ACC112 (cell line): ENCODE data around the gene CTBP2.

Experiments
- H2AFZ ChIP-seq: fragments of 200-600 bp; sonication (generic); one replicate; pipeline ENCODE4 v1.6.0; 2017; ENCODE audit warnings: antibody characterized with exemption, low read length; ENCODE audit not compliant: unreplicated experiment
- H3K27ac ChIP-seq: fragments of 200-600 bp; sonication (generic); 2 replicates; pipeline ENCODE4 v1.5.1; 2014; ENCODE audit warnings: low read depth, mild to moderate bottlenecking, antibody characterized with exemption, low read length, moderate library complexity
- H3K27me3 ChIP-seq: fragments of 200-600 bp; sonication (generic); 2 replicates; pipeline ENCODE4 v1.6.1; 2014; ENCODE audit warnings: mild to moderate bottlenecking, antibody characterized with exemption, low read length, moderate library complexity, mixed read lengths; ENCODE audit not compliant: insufficient read depth
- H3K36me3 ChIP-seq: fragments of 200-600 bp; sonication (generic); 2 replicates; pipeline ENCODE4 v1.6.1; 2016; ENCODE audit warnings: mild to moderate bottlenecking, antibody characterized with exemption, low read length, moderate library complexity, mixed read lengths; ENCODE audit not compliant: insufficient read depth
- H3K4me1 ChIP-seq: fragments of 200-600 bp; sonication (generic); one replicate; pipeline ENCODE4 v1.6.1; 2016; ENCODE audit warnings: low read length, mixed read lengths; ENCODE audit not compliant: insufficient read depth, unreplicated experiment, control insufficient read depth
- H3K4me3 ChIP-seq: fragments of 200-600 bp; sonication (generic); 2 replicates; pipeline ENCODE4 v1.5.1; 2014; ENCODE audit warnings: mild to moderate bottlenecking, low read depth, low read length
- H3K79me2 ChIP-seq: fragments of 200-600 bp; sonication (generic); one replicate; pipeline ENCODE4 v1.6.0; 2016; ENCODE audit warnings: low read length; ENCODE audit not compliant: control insufficient read depth, unreplicated experiment, insufficient read depth

The CTBP2 gene

DNA sequence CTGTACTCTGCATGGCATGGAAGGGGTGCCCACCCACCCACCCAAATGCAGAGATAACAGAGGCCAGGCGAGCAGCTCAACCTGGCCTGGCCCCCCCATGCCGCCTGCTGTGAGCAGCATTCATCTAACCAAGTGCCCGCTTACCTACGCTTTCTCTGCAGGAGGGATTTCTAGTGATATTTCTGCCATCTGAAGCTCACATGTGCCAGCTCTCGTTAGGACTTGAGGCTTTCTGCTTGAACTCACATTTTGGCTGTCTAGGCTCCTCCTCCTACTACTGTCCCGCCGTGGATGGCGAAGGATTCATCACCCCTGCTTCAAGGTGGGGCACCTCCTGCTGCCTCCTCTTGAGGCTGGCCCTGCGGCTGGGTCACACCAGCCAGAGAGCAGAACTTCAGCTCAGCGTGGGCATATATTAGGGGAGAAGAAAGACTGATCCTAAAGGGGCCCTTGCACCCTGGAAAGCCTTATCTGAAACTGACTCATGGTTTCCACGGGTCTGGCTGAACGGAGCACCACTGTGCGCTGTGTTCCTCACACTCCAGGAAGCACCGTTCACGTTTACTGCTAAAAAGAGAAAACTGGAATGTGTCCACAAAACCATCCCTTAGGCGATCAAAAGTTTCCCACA lies 45.5 kb downstream of the CTBP2 start:
- Histone ChIP-seq H2AFZ (no peak overlapping the region), H3K36me3 (peaks cover 4% of the 10 kb centered on the region; the same call in 1 of the 2 replicates), H3K4me3 (no peak overlapping the region), H3K4me1 (no peaks in the 10 kb centered on the region), H3K27me3 (no peaks in the 10 kb centered on the region), H3K27ac (no peak overlapping the region), H3K79me2 (peaks cover 84% of the 10 kb centered on the region)

DNA sequence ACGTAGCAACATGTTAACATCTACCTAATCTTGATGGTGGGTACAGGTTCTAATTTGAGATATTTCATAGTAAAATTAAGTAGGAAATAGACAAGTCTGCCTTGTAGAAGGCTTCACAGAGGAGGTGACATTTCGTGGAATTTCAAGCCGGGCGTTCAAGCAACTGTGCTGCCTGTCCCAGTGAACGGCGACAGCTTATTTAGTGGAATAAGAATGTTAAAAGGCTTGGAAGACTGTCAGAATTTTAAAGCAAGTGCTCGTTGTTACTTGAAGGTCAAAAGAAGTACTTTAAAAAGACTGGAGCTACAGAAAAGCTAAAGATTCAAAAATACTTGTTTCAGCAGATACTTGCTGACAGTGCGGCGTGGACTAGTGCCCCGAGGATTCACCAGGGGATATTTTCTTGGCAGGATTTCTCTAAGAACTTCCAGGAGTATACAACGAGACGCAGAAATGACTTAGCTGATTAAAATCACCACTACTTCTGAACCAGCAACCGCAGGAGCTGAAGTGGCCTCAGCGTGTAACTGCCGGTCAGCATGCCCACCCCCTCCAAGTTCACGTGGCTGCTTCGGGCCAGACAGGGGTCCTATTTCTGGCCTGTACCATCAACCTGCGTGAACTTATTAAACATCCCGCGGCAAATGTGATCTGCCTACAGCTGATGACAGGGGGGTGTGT lies 46.5 kb downstream of the CTBP2 start:
- Histone ChIP-seq H3K79me2 (peaks cover 86% of the 10 kb centered on the region), H3K4me1 (no peaks in the 10 kb centered on the region), H3K27me3 (no peaks in the 10 kb centered on the region), H3K4me3 (no peak overlapping the region), H2AFZ (no peak overlapping the region), H3K36me3 (peaks cover 13% of the 10 kb centered on the region), H3K27ac (no peak overlapping the region)

DNA sequence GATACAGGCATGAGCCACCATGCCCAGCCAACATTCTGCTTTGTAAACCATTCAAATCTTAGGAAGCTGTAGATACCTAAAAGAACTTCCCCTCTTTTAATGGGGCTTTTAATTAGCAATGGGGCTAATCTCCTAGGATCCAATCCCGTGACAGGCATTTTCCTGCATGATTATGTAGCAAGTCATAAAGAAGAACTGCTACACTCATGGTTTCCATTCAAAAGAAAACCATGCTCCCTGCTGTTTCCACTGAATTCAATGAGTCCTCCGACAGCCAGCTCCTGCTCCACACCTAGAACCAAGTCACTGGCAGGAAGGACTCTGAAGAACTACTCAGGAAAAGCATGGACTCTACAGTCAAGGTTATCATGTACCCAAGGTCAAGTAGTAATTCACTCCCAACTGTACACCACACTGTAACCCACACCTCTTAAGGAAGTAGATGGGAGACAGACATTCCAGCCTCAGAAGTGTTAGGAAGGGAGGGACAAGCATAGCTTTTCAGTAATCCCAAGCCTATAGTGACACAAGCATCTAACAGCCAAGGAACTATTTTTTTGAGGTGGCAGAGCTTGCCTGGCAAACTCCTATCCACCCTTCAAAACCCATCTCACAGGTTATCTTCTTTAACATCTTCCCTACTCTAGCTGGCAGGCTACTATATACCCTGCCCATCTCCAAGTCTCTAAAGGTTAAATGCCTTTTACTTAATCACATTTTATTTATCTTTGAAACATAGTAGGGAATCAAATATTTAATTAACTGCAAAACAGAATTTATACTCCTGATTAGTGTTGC lies 47.5 kb downstream of the CTBP2 start:
- no peak overlapping the region for H3K27ac ChIP-seq
- H3K4me3 ChIP-seq: no peak overlapping the region
- peaks cover 86% of the 10 kb centered on the region for H3K79me2 ChIP-seq
- H3K27me3 ChIP-seq: no peaks in the 10 kb centered on the region
- no peak overlapping the region for H2AFZ ChIP-seq
- peaks cover 21% of the 10 kb centered on the region for H3K36me3 ChIP-seq
- no peaks in the 10 kb centered on the region for H3K4me1 ChIP-seq

DNA sequence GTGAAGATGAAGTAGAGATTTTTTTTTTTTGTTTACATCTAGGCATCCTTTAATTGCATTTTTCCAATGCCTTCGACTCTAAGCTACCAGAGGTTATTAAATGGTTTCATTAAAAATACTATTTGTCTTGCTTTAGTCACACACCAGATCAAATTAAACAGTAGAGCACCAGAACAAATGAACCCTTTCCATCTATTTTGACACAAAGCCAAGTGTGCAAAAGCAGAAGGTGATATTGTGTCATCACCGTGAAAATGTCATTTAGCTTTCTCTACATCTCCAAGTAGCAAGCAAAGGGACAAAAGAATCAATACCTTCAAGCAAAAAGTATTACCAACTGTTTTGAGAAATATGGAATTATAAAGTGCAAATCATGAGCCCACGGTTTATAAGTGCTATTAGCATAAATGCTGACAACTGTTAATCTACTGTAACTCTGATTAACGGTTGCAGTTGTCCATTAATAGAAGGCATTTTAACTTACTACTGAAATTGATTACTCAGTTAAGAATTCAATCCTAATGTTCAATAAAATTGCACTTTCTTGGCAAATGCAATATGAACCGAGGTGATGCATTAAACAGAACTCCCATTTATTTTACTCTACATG lies 49.1 kb downstream of the CTBP2 start:
- Histone ChIP-seq H3K4me1 (no peaks in the 10 kb centered on the region), H2AFZ (no peak overlapping the region), H3K27me3 (no peaks in the 10 kb centered on the region), H3K36me3 (peaks cover 32% of the 10 kb centered on the region), H3K79me2 (peaks cover 86% of the 10 kb centered on the region), H3K4me3 (no peak overlapping the region), H3K27ac (no peak overlapping the region)

DNA sequence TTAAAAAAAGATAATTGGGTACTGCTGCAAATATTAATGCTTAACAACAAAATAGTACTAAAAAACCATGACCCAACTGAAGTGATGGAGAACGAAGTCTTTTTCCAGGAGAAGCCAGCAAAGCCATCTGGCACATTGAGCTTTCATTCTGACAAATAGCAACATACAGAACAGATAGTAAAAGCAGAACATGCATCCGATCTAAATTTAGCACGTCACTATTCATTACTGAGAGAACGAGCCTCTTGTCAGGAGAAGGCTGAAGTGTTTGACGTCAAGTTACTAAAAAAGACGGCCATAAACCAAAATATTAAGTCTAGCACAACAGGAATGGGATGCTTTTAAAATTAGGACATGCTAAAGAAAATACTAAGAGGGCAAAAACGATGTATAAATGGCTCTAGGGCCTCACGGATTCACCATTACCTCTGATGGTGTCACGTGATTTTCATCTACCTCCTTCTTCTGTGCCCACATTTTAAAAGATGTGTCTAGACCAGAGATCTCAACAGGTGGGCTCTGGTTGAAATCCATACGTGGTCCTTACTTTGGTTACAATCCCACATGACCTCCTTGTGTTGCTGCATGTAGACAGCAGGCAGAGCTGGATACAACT lies 52.3 kb downstream of the CTBP2 start:
- H3K27me3 ChIP-seq: no peaks in the 10 kb centered on the region
- H3K79me2 ChIP-seq: peaks cover 83% of the 10 kb centered on the region
- peaks cover 32% of the 10 kb centered on the region for H3K36me3 ChIP-seq
- no peaks in the 10 kb centered on the region for H3K4me1 ChIP-seq
- no peak overlapping the region for H2AFZ ChIP-seq
- H3K27ac ChIP-seq: no peak overlapping the region
- no peak overlapping the region for H3K4me3 ChIP-seq

DNA sequence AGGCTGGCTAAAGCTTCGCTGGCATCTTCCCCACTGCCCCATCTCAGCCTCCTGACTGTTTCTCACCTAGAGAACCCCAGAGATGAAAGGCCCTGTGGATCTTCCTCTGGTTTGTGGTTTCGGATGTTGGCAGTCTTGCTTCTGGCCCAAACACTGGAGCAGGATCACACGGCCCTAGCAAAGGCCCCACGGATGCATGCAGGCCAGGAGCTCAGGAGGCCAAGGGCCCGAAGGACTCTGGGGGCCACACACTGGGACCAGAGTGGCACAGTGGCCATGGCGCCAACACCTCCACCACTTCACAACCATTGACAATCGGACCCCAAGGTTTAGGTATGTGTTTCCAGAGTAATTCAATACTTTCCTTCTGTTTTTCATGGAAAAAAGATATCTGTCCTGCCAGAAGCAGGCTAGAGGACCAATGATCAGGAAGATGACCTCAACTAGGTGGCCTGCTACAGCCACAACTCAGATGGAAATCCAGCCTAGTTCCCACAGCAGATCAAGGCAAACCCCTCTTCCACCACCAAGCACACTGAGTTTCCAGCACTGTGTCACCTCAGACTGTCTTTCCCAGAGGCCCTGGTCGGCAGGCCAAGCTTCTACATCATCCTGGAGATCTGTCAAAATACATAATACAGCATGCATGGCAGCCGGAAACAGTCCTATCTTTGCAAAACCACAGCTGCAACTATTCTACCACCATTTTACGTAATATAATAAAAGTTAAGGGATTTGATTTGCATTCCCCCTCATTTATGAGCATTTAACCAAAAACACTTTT lies 53.0 kb downstream of the CTBP2 start:
- Histone ChIP-seq H3K79me2 (peaks cover 84% of the 10 kb centered on the region), H2AFZ (no peak overlapping the region), H3K27ac (no peak overlapping the region), H3K27me3 (no peaks in the 10 kb centered on the region), H3K4me3 (no peak overlapping the region), H3K36me3 (peaks cover 32% of the 10 kb centered on the region), H3K4me1 (peaks cover 7% of the 10 kb centered on the region)

DNA sequence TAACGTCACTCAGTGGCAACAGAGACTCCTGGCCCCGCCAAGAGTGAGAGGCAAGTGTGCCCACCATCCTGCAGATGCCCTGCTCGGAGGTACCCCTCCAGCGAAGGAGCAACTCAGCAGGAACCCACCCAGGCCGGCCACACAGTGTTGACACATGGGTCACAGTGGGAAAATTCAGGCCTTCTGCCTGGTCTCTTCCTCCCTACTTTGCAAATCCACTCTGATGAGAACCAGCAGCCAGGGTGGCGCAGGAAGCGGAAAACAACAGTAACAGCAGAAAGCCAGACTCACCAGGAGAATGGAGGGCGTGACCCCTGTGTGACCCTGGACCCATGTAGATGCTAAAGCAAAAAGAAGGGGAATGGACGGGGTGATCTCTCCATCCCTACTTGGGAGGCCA lies 53.8 kb downstream of the CTBP2 start:
- Histone ChIP-seq H3K36me3 (peaks cover 32% of the 10 kb centered on the region), H3K79me2 (peaks cover 89% of the 10 kb centered on the region), H3K4me3 (no peak overlapping the region), H3K4me1 (peaks cover 12% of the 10 kb centered on the region), H3K27me3 (no peaks in the 10 kb centered on the region), H2AFZ (no peak overlapping the region), H3K27ac (no peak overlapping the region)

DNA sequence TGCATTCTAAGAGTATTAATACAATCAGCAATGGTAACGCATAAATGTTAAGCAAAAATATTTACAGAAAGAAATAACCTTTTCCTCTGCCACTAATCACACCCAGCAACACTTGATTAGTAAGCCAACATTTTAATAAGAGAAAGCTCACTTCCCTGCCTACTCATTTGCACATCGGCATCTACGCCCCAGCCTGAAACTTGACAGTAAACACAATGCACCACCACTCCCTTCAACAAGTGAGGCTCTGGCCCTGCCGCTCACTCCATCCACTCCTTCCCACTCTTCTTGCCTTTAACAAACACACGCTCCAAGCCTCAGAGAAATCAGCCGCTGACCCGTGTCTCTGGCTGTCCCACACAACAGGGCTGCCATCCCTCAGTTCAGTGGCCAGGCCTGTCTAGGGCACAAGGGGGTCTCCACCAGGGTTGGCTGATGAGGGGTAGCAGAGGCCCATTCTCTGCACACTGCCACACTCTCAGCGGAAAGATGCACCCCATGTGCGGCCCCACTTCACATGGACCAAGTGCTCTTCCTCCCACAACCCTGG lies 54.6 kb downstream of the CTBP2 start:
- Histone ChIP-seq H3K79me2 (peaks cover 89% of the 10 kb centered on the region), H3K27me3 (no peaks in the 10 kb centered on the region), H3K4me1 (peaks cover 12% of the 10 kb centered on the region), H3K36me3 (peaks cover 32% of the 10 kb centered on the region), H3K27ac (no peak overlapping the region), H2AFZ (no peak overlapping the region), H3K4me3 (no peak overlapping the region)

DNA sequence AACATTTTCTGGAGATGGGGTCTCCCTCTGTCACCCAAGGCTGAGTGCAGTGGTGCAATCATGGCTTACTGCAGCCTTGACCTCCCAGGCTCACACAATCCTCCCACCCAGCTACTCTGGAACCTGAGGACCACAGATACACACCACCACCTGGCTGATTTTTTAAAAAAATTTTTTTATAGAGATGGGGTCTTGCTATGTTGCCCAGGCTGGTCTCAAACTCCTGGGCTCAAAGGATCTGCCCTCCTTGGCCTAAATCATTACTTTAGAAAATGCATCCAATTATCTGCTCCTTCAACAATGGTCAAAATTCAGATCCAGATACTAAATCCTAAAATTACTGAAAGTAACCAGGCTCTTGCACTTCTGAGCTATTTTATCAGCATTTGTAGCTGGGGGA lies 55.2 kb downstream of the CTBP2 start:
- peaks cover 12% of the 10 kb centered on the region for H3K4me1 ChIP-seq
- no peak overlapping the region for H3K4me3 ChIP-seq
- no peak overlapping the region for H3K27ac ChIP-seq
- no peak overlapping the region for H2AFZ ChIP-seq
- peaks cover 29% of the 10 kb centered on the region for H3K36me3 ChIP-seq
- H3K79me2 ChIP-seq: peaks cover 88% of the 10 kb centered on the region
- H3K27me3 ChIP-seq: no peaks in the 10 kb centered on the region
